K562 (cell line): ENCODE data around the gene TMED4. TPM values are rescaled to one million over a fixed set of nuclear protein-coding genes. Genes with fewer than 3 reads are reported as not detected.

Experiments
- ATAC-seq: fragments of 200-7000 bp; cut with Tn5 transposase; 3 replicates; pipeline ENCODE4 v1.9.1; 2020; ENCODE audit warnings: moderate library complexity
- BruUV-seq: library from RNA; stranded (reverse); fragments of 400-500 nt; replicated peaks from 2 replicates; lab custom pipeline; 2021; lab: Mats Ljungman, UMichigan
- CTCF ChIA-PET: fragments of 300-600 bp; formaldehyde crosslinking; extraction: SDS; loops from one replicate; lab custom pipeline; 2021; ENCODE audit warnings: low intra/inter-chr PET ratio; lab: Yijun Ruan, JAX
- POLR2A ChIA-PET: fragments of 300-600, 350-650 bp; sonication (Branson Sonifier 250); formaldehyde crosslinking; extraction: SDS; loops from one replicate; lab custom pipeline; 2021; ENCODE audit warnings: antibody characterized with exemption, inconsistent platforms; lab: Yijun Ruan, JAX
- DNase-seq, 4 experiments: peaks; one replicate each; pipeline versions ENCODE4 v3.0.0 to v3.0.0-alpha.2; 2011 to 2018; ENCODE audit warnings: low spot score in 3 of 4, mixed read lengths in 3 of 4; ENCODE audit errors: extremely low read depth in 1 of 4
- FAIRE-seq: peaks from 2 replicates; lab custom pipeline; 2011; peaks lifted over from hg19 to GRCh38; lab: Jason Lieb, UNC
- H2AFZ ChIP-seq: 2 replicates; pipeline ENCODE4 v1.6.0; 2011; ENCODE audit warnings: low read depth, low read length, control low read depth, inconsistent platforms
- H3K27ac ChIP-seq: fragments of 200-600 bp; 3 replicates; pipeline ENCODE4 v1.8.0; 2011; ENCODE audit warnings: low read depth, mild to moderate bottlenecking, control low read depth, inconsistent platforms, low read length, moderate library complexity, mixed read lengths; ENCODE audit errors: extremely low read depth
- H3K27me3 ChIP-seq, 2 experiments: fragments of 300-600 bp in 1 of 2; 2 replicates in 1 of 2; 3 replicates in 1 of 2; pipeline versions ENCODE4 v1.6.0 to v1.8.0; 2011; ENCODE audit warnings: inconsistent platforms in 2 of 2, low read length in 2 of 2, mild to moderate bottlenecking in 1 of 2, mixed read lengths in 1 of 2, moderate library complexity in 1 of 2; ENCODE audit not compliant: control insufficient read depth in 2 of 2, insufficient read depth in 2 of 2
- H3K36me3 ChIP-seq: fragments of 300-600 bp; 3 replicates; pipeline ENCODE4 v1.8.0; 2011; ENCODE audit warnings: mild to moderate bottlenecking, low read length, inconsistent platforms; ENCODE audit not compliant: control insufficient read depth, insufficient read depth
- H3K4me1 ChIP-seq, 2 experiments: fragments of 200-600 bp in 1 of 2; replicated peaks in 1 of 2; 2 replicates in 1 of 2; 3 replicates in 1 of 2; pipeline versions ENCODE4 v1.5.1 to v1.8.0; 2011; ENCODE audit warnings: inconsistent platforms in 2 of 2, low read length in 2 of 2, mild to moderate bottlenecking in 1 of 2, mixed read lengths in 1 of 2, moderate library complexity in 1 of 2; ENCODE audit not compliant: control insufficient read depth in 2 of 2, insufficient read depth in 2 of 2
- H3K4me2 ChIP-seq: 2 replicates; pipeline ENCODE4 v1.6.1; 2011; ENCODE audit warnings: low read length, control low read depth, inconsistent platforms, mixed read lengths; ENCODE audit not compliant: insufficient read depth
- H3K4me3 ChIP-seq: fragments of 200-600 bp; sonication (generic), shearing (Covaris generic); 2 replicates; pipeline ENCODE4 v1.5.1; 2016; ENCODE audit warnings: control low read depth, inconsistent platforms
- H3K79me2 ChIP-seq: fragments of 200-600 bp; 3 replicates; pipeline ENCODE4 v1.8.0; 2011; ENCODE audit warnings: low read length, inconsistent platforms; ENCODE audit not compliant: control insufficient read depth, insufficient read depth
- H3K9ac ChIP-seq, 2 experiments: 2 replicates each; pipeline versions ENCODE4 v1.6.0 to v1.6.1; 2011; ENCODE audit warnings: low read depth in 2 of 2, low read length in 2 of 2, control low read depth in 1 of 2, inconsistent platforms in 1 of 2, mild to moderate bottlenecking in 1 of 2, mixed read lengths in 1 of 2; ENCODE audit not compliant: insufficient read depth in 1 of 2
- H3K9me1 ChIP-seq: one replicate; pipeline ENCODE4 v1.6.0; 2011; ENCODE audit warnings: inconsistent platforms, mild to moderate bottlenecking, low read length, moderate library complexity; ENCODE audit not compliant: control insufficient read depth, insufficient read depth
- H3K9me3 ChIP-seq: replicated peaks from 2 replicates; pipeline ENCODE4 v1.5.1; 2011; ENCODE audit warnings: low read depth, low read length, inconsistent platforms; ENCODE audit not compliant: control insufficient read depth, insufficient read depth
- H4K20me1 ChIP-seq: replicated peaks from 2 replicates; pipeline ENCODE4 v1.6.1; 2011; ENCODE audit warnings: low read length, inconsistent platforms, mixed read lengths; ENCODE audit not compliant: control insufficient read depth, insufficient read depth
- ADNP ChIP-seq: fragments of 200-800 bp; sonication (Bioruptor generic); IDR thresholded peaks from 2 replicates; pipeline ENCODE4 v1.6.1; 2016; ENCODE audit warnings: missing genetic modification characterization, missing compliant biosample characterization
- CHD4 ChIP-seq: fragments of 200-600 bp; sonication (generic); IDR thresholded peaks from 3 replicates; pipeline ENCODE4 v1.6.1; 2012; ENCODE audit warnings: low read depth, mild to moderate bottlenecking, mixed read lengths, low read length, inconsistent platforms; ENCODE audit not compliant: insufficient read depth, insufficient replicate concordance, poor library complexity, severe bottlenecking
- EP300 ChIP-seq: IDR thresholded peaks from 2 replicates; pipeline ENCODE4 v1.6.1; 2012; ENCODE audit warnings: low read length, improper control_type of control experiment
- ETV5 ChIP-seq: sonication (generic); formaldehyde crosslinking; IDR thresholded peaks from 2 replicates; pipeline ENCODE4 v1.4.0; 2020; ENCODE audit warnings: low read depth, mild to moderate bottlenecking, missing genetic modification reagents
- FOS ChIP-seq: IDR thresholded peaks from 3 replicates; pipeline ENCODE4 v1.6.1; 2011; ENCODE audit not compliant: insufficient read length; ENCODE audit errors: extremely low read depth
- FOXM1 ChIP-seq, 2 experiments: fragments of 450-650 bp in 1 of 2; sonication (generic) in 1 of 2; formaldehyde crosslinking in 1 of 2; IDR thresholded peaks; 2 replicates each; pipeline versions ENCODE4 v1.6.1 to v1.9.0; 2017 to 2022; ENCODE audit warnings: low read depth in 2 of 2, mild to moderate bottlenecking in 2 of 2, missing genetic modification reagents in 1 of 2, moderate library complexity in 1 of 2
- GMEB1 ChIP-seq: fragments of 250-450 bp; sonication (Bioruptor Pico); IDR thresholded peaks from 2 replicates; pipeline ENCODE4 v1.4.0; 2020; ENCODE audit warnings: mild to moderate bottlenecking
- HDAC2 ChIP-seq: fragments of 450-650 bp; IDR thresholded peaks from 2 replicates; pipeline ENCODE4 v1.6.1; 2016; ENCODE audit warnings: mild to moderate bottlenecking
- HEY1 ChIP-seq: fragments of 250-450 bp; sonication (Bioruptor Pico); IDR thresholded peaks from 2 replicates; pipeline ENCODE4 v1.5.0; 2020; ENCODE audit warnings: mild to moderate bottlenecking, moderate library complexity, borderline replicate concordance
- IFI16 ChIP-seq: fragments of 250-450 bp; sonication (Bioruptor Pico); IDR thresholded peaks from 2 replicates; pipeline ENCODE4 v2.1.2; 2022; ENCODE audit warnings: mild to moderate bottlenecking, inconsistent platforms
- NR3C1 ChIP-seq: sonication (generic); formaldehyde crosslinking; IDR thresholded peaks from 2 replicates; pipeline ENCODE4 v1.8.1; 2022; ENCODE audit warnings: missing genetic modification reagents
- PCBP1 ChIP-seq: fragments of 200-400 bp; formaldehyde crosslinking; IDR thresholded peaks from 2 replicates; pipeline ENCODE4 v1.6.1; 2018; ENCODE audit warnings: mild to moderate bottlenecking, low read depth, low read length; ENCODE audit not compliant: poor library complexity, severe bottlenecking
- POLR2B ChIP-seq: fragments of 450-650 bp; IDR thresholded peaks from 2 replicates; pipeline ENCODE4 v1.6.1; 2018; ENCODE audit warnings: low read depth; ENCODE audit not compliant: partially characterized antibody
- ZFP36 ChIP-seq: fragments of 150-350 bp; IDR thresholded peaks from 2 replicates; pipeline ENCODE4 v1.6.1; 2018; ENCODE audit warnings: low read length, low read depth; ENCODE audit not compliant: partially characterized antibody
- ZNF324 ChIP-seq: fragments of 250-450 bp; sonication (Bioruptor Pico); IDR thresholded peaks from 2 replicates; pipeline ENCODE4 v1.4.0; 2020; ENCODE audit warnings: mild to moderate bottlenecking
- ZNF75A ChIP-seq: fragments of 450-650 bp; formaldehyde crosslinking; IDR thresholded peaks from 2 replicates; pipeline ENCODE4 v1.4.0; 2020; ENCODE audit warnings: mild to moderate bottlenecking
- WGBS: fragments of 100-300 bp; shearing (Covaris generic); methylation state at CpG from one replicate; pipeline ENCODE4 v1.1.6; 2016; ENCODE audit warnings: low coverage, mixed read lengths; ENCODE audit not compliant: insufficient coverage; ENCODE audit errors: missing lambda C conversion rate; 5-methylcytosine and 5-hydroxymethylcytosine counted together
- in situ Hi-C: fragments of 300-500 bp; cut with MboI; formaldehyde crosslinking; loops from 4 replicates; pipeline ENCODE4 v1.15.0; 2018; ENCODE audit warnings: inconsistent platforms, mixed read lengths
- intact Hi-C: fragments of 100-400 bp; cut with micrococcal nuclease; formaldehyde crosslinking; loops from 2 replicates; pipeline ENCODE4 v1.14.2; 2022
- polyA plus RNA-seq, 8 experiments: library from polyadenylated mRNA; depleted of rRNA in 4 of 8; stranded (reverse) in 5 of 8; unstranded in 3 of 8; fragments of >200 nt; fragmentation: Nextera tagmentation in 2 of 8; fragmentation: Illumina TruSeq in 1 of 8; extraction: Ambion mirVana in 2 of 8; extraction: Trizol in 1 of 8; gene quantifications; 2 replicates each; pipeline versions ENCODE4 v1.2.1 to v1.2.3, GENCODE V29; 2011 to 2014; ENCODE audit warnings: inconsistent platforms in 1 of 8, missing spikeins in 1 of 8
- total RNA-seq, 7 experiments: library from RNA; depleted of rRNA in 6 of 7; stranded (reverse); fragments of >200 nt in 6 of 7; fragmentation: Illumina TruSeq in 2 of 7; extraction: Trizol in 2 of 7; gene quantifications; 2 replicates each; pipeline versions ENCODE4 v1.2.1 to v1.2.3, GENCODE V29; 2011 to 2021; ENCODE audit warnings: low replicate concordance in 1 of 7

TMED4 gene
- total and polyA plus RNA-seq, 9 of the 15 experiments (the other 6 are each of a cell fraction or from before 2014, with no cell fraction given): 20.3 to 64.0 (median 42.1) TPM

GRCh38 chr7:44537442-44537841, 44.6 kb downstream of the TMED4 start:
- no peak overlapping the region for H3K4me2 ChIP-seq
- no peak for FAIRE-seq
- TF ChIP-seq ZNF324 (CRISPR knock-in tag): no peak
- TF ChIP-seq PCBP1: no peak
- TF ChIP-seq CHD4: no peak
- peak; percentile 65; the same call in 1 of the 2 replicates for TF ChIP-seq ADNP (tag)
- peak; percentile 39 for TF ChIP-seq ZFP36
- no peak for TF ChIP-seq EP300
- TF ChIP-seq NR3C1 (CRISPR knock-in tag): no peak
- TF ChIP-seq HDAC2: peak; percentile 16; the same call in 1 of the 2 replicates
- TF ChIP-seq ETV5: no peak
- TF ChIP-seq IFI16: no peak
- TF ChIP-seq ZNF75A (CRISPR knock-in tag): no peak
- TF ChIP-seq FOS: no peak
- TF ChIP-seq POLR2B: no peak
- no peak for TF ChIP-seq HEY1 (CRISPR knock-in tag)
- TF ChIP-seq FOXM1 (IDR thresholded peaks at IDR 0.05; ENCODE audit: low read depth): no peak
- no peak for TF ChIP-seq FOXM1 (CRISPR knock-in tag; IDR thresholded peaks at IDR 0.05; ENCODE audit: low read depth)
- TF ChIP-seq GMEB1: no peak

More at GRCh38 chr7:44537442-44537841, 44.6 kb downstream of the TMED4 start:
- Histone ChIP-seq H3K27ac (no peak overlapping the region), H3K9me1 (no peaks in the 10 kb centered on the region), H3K4me3 (no peak overlapping the region), H3K4me1 (peaks cover 3 to 53% of the 10 kb centered on the region in 2 experiments; a peak in 4 of 5 replicates), H3K9me3 (no peaks in the 10 kb centered on the region), H2AFZ (no peak overlapping the region), H3K9ac (0 out of 4 replicates have a peak overlapping the region, but pooled peaks of 1 of the 2 experiments have one; percentile 68), H3K27me3 (no peaks in the 10 kb centered on the region), H4K20me1 (no peaks in the 10 kb centered on the region), H3K79me2 (no peaks in the 10 kb centered on the region), H3K36me3 (no peaks in the 10 kb centered on the region)
- POLR2A ChIA-PET: interaction anchor here (0.6 to 0.9 kb wide), 2 partner anchors 19 to 67 kb away, joined by 3 read pairs; no protein-coding TSS in a partner anchor
- CTCF ChIA-PET: no interaction called here
- DNase-seq: no peak
- 47% methylated on average over 6 of the region's 6 CpGs for whole genome bisulfite sequencing
- no TSS peak for BruUV-seq
- ATAC-seq: no peak
- in situ Hi-C loops (no loop called here), intact Hi-C loops (no loop called here)
